HepG2 (cell line): Measurements from ENCODE around the gene RAB3GAP1. TPM values are rescaled to one million over a fixed set of nuclear protein-coding genes. Genes with fewer than 3 reads are reported as not detected.

ENCODE experiments used
- CCAR2 ChIP-seq: fragments of 200-400 bp; formaldehyde crosslinking; optimal IDR thresholded peaks from 2 replicates; pipeline ENCODE3; 2018; ENCODE audit warnings: low read depth, mild to moderate bottlenecking, low read length, moderate library complexity
- CEBPG ChIP-seq: IDR thresholded peaks from 2 replicates; pipeline ENCODE4 v1.6.1; 2016
- DNMT1 ChIP-seq: sonication (generic); formaldehyde crosslinking; IDR thresholded peaks from 2 replicates; pipeline ENCODE4 v1.5.1; 2020; ENCODE audit warnings: mild to moderate bottlenecking, missing genetic modification reagents
- DNMT3B ChIP-seq: conservative IDR thresholded peaks from 2 replicates; pipeline ENCODE4 v1.6.1; 2016; ENCODE audit warnings: missing biosample characterization, control low read depth
- GATAD1 ChIP-seq: IDR thresholded peaks from 2 replicates; pipeline ENCODE4 v1.6.1; 2016; ENCODE audit warnings: missing genetic modification reagents, missing compliant biosample characterization
- MTA1 ChIP-seq: sonication (generic); formaldehyde crosslinking; IDR thresholded peaks from 2 replicates; pipeline ENCODE4 v1.4.0; 2020; ENCODE audit warnings: missing genetic modification reagents, mild to moderate bottlenecking, borderline replicate concordance
- RAD51 ChIP-seq: fragments of 450-650 bp; IDR thresholded peaks from 2 replicates; pipeline ENCODE4 v1.6.1; 2016; ENCODE audit warnings: borderline replicate concordance
- RCOR2 ChIP-seq: IDR thresholded peaks from 2 replicates; pipeline ENCODE4 v1.6.1; 2016; ENCODE audit warnings: missing biosample characterization, missing genetic modification reagents
- SAFB2 ChIP-seq: sonication (generic); formaldehyde crosslinking; IDR thresholded peaks from 2 replicates; pipeline ENCODE4 v1.5.1; 2020; ENCODE audit warnings: missing genetic modification reagents, low read depth, mild to moderate bottlenecking, borderline replicate concordance
- SP4 ChIP-seq: sonication (generic); formaldehyde crosslinking; IDR thresholded peaks from 2 replicates; pipeline ENCODE4 v1.8.1; 2023; ENCODE audit warnings: mild to moderate bottlenecking, missing genetic modification reagents
- ZBTB21 ChIP-seq: sonication (generic); formaldehyde crosslinking; IDR thresholded peaks from 2 replicates; pipeline ENCODE4 v1.4.0; 2020; ENCODE audit warnings: missing genetic modification reagents
- ZNF101 ChIP-seq: sonication (generic); formaldehyde crosslinking; IDR thresholded peaks from 2 replicates; pipeline ENCODE4 v1.4.0; 2020; ENCODE audit warnings: mild to moderate bottlenecking, low read depth, missing genetic modification reagents, borderline replicate concordance
- ZNF547 ChIP-seq: sonication (generic); formaldehyde crosslinking; IDR thresholded peaks from 2 replicates; pipeline ENCODE4 v1.5.1; 2020; ENCODE audit warnings: mild to moderate bottlenecking, missing genetic modification reagents
- ZNF83 ChIP-seq: sonication (generic); formaldehyde crosslinking; IDR thresholded peaks from 2 replicates; pipeline ENCODE4 v1.4.0; 2020; ENCODE audit warnings: missing genetic modification reagents, mild to moderate bottlenecking, borderline replicate concordance
- ZSCAN30 ChIP-seq: sonication (generic); formaldehyde crosslinking; IDR thresholded peaks from 2 replicates; pipeline ENCODE4 v1.5.0; 2020; ENCODE audit warnings: mild to moderate bottlenecking, missing genetic modification reagents
- polyA plus RNA-seq, 8 experiments: library from polyadenylated mRNA; depleted of rRNA in 3 of 8; stranded (reverse) in 7 of 8; unstranded in 1 of 8; fragments of >200 nt; fragmentation: Illumina TruSeq in 4 of 8; extraction: Trizol in 4 of 8; gene quantifications; 2 replicates each; pipeline versions ENCODE4 v1.2.1 to v1.2.3, GENCODE V29; 2011 to 2016; ENCODE audit warnings: low read depth in 4 of 8, missing spikeins in 1 of 8, mixed read lengths in 1 of 8; ENCODE audit not compliant: insufficient read depth in 1 of 8
- total RNA-seq, 5 experiments: library from RNA; depleted of rRNA; stranded (reverse); fragments of >200 nt; fragmentation: Illumina TruSeq; extraction: Trizol; gene quantifications; 2 replicates each; pipeline ENCODE4 v1.2.3, GENCODE V29; 2016; ENCODE audit warnings: low read depth in 1 of 5
- TF ChIP-seq, protein P1 (sequence below): sonication (generic); formaldehyde crosslinking; IDR thresholded peaks from 2 replicates; pipeline ENCODE4 v1.5.1; 2020; ENCODE audit warnings: mild to moderate bottlenecking, missing genetic modification reagents, borderline replicate concordance
- TF ChIP-seq, protein P2 (sequence below): sonication (generic); formaldehyde crosslinking; IDR thresholded peaks from 2 replicates; pipeline ENCODE4 v1.9.0; 2021; ENCODE audit warnings: missing genetic modification reagents, borderline replicate concordance
- TF ChIP-seq, protein P3 (sequence below): sonication (generic); formaldehyde crosslinking; IDR thresholded peaks from 2 replicates; pipeline ENCODE4 v1.5.0; 2020; ENCODE audit warnings: missing genetic modification reagents, mild to moderate bottlenecking, borderline replicate concordance
- TF ChIP-seq, protein P4 (sequence below): sonication (generic); formaldehyde crosslinking; IDR thresholded peaks from 2 replicates; pipeline ENCODE4 v1.5.0; 2020; ENCODE audit warnings: missing genetic modification reagents, mild to moderate bottlenecking, borderline replicate concordance

RAB3GAP1 gene
- total and polyA plus RNA-seq, 2 of the 13 experiments (the other 11 are each of a cell fraction or from before 2014, with no cell fraction given) = 15.2 to 48.8 TPM

- TF ChIP-seq ZBTB21 (CRISPR knock-in tag) = no peak
- no peak for TF ChIP-seq RAD51
- TF ChIP-seq ZSCAN30 (CRISPR knock-in tag) = no peak
- peak; percentile 44 for TF ChIP-seq GATAD1 (CRISPR knock-in tag)
- TF ChIP-seq SP4 (CRISPR knock-in tag) = no peak
- no peak for TF ChIP-seq RCOR2 (CRISPR knock-in tag)
- 0 out of 2 replicates have a peak, but pooled peaks have one; percentile 16 for TF ChIP-seq CEBPG (CRISPR knock-in tag)
- 0 out of 2 replicates have a peak, but pooled peaks have one; percentile 26 for TF ChIP-seq DNMT3B (CRISPR knock-in tag)
- no peak for TF ChIP-seq ZNF547 (CRISPR knock-in tag)
- TF ChIP-seq, protein P1, sequence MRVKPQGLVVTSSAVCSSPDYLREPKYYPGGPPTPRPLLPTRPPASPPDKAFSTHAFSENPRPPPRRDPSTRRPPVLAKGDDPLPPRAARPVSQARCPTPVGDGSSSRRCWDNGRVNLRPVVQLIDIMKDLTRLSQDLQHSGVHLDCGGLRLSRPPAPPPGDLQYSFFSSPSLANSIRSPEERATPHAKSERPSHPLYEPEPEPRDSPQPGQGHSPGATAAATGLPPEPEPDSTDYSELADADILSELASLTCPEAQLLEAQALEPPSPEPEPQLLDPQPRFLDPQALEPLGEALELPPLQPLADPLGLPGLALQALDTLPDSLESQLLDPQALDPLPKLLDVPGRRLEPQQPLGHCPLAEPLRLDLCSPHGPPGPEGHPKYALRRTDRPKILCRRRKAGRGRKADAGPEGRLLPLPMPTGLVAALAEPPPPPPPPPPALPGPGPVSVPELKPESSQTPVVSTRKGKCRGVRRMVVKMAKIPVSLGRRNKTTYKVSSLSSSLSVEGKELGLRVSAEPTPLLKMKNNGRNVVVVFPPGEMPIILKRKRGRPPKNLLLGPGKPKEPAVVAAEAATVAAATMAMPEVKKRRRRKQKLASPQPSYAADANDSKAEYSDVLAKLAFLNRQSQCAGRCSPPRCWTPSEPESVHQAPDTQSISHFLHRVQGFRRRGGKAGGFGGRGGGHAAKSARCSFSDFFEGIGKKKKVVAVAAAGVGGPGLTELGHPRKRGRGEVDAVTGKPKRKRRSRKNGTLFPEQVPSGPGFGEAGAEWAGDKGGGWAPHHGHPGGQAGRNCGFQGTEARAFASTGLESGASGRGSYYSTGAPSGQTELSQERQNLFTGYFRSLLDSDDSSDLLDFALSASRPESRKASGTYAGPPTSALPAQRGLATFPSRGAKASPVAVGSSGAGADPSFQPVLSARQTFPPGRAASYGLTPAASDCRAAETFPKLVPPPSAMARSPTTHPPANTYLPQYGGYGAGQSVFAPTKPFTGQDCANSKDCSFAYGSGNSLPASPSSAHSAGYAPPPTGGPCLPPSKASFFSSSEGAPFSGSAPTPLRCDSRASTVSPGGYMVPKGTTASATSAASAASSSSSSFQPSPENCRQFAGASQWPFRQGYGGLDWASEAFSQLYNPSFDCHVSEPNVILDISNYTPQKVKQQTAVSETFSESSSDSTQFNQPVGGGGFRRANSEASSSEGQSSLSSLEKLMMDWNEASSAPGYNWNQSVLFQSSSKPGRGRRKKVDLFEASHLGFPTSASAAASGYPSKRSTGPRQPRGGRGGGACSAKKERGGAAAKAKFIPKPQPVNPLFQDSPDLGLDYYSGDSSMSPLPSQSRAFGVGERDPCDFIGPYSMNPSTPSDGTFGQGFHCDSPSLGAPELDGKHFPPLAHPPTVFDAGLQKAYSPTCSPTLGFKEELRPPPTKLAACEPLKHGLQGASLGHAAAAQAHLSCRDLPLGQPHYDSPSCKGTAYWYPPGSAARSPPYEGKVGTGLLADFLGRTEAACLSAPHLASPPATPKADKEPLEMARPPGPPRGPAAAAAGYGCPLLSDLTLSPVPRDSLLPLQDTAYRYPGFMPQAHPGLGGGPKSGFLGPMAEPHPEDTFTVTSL (CRISPR knock-in tag) = no peak
- no peak for TF ChIP-seq DNMT1
- TF ChIP-seq CCAR2 = no peak
- TF ChIP-seq SAFB2 = no peak
- TF ChIP-seq, protein P2, sequence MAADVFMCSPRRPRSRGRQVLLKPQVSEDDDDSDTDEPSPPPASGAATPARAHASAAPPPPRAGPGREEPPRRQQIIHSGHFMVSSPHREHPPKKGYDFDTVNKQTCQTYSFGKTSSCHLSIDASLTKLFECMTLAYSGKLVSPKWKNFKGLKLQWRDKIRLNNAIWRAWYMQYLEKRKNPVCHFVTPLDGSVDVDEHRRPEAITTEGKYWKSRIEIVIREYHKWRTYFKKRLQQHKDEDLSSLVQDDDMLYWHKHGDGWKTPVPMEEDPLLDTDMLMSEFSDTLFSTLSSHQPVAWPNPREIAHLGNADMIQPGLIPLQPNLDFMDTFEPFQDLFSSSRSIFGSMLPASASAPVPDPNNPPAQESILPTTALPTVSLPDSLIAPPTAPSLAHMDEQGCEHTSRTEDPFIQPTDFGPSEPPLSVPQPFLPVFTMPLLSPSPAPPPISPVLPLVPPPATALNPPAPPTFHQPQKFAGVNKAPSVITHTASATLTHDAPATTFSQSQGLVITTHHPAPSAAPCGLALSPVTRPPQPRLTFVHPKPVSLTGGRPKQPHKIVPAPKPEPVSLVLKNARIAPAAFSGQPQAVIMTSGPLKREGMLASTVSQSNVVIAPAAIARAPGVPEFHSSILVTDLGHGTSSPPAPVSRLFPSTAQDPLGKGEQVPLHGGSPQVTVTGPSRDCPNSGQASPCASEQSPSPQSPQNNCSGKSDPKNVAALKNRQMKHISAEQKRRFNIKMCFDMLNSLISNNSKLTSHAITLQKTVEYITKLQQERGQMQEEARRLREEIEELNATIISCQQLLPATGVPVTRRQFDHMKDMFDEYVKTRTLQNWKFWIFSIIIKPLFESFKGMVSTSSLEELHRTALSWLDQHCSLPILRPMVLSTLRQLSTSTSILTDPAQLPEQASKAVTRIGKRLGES = no peak
- TF ChIP-seq, protein P3, sequence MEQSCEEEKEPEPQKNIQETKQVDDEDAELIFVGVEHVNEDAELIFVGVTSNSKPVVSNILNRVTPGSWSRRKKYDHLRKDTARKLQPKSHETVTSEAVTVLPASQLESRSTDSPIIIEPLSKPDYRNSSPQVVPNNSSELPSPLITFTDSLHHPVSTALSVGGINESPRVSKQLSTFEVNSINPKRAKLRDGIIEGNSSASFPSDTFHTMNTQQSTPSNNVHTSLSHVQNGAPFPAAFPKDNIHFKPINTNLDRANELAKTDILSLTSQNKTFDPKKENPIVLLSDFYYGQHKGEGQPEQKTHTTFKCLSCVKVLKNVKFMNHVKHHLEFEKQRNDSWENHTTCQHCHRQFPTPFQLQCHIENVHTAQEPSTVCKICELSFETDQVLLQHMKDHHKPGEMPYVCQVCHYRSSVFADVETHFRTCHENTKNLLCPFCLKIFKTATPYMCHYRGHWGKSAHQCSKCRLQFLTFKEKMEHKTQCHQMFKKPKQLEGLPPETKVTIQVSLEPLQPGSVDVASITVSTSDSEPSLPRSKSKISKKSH (CRISPR knock-in tag) = no peak
- TF ChIP-seq, protein P4, sequence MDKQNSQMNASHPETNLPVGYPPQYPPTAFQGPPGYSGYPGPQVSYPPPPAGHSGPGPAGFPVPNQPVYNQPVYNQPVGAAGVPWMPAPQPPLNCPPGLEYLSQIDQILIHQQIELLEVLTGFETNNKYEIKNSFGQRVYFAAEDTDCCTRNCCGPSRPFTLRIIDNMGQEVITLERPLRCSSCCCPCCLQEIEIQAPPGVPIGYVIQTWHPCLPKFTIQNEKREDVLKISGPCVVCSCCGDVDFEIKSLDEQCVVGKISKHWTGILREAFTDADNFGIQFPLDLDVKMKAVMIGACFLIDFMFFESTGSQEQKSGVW (CRISPR knock-in tag) = no peak
- TF ChIP-seq MTA1 (CRISPR knock-in tag) = no peak
- TF ChIP-seq ZNF101 (CRISPR knock-in tag) = no peak
- TF ChIP-seq ZNF83 (CRISPR knock-in tag) = no peak
Measured at GRCh38 chr2:135004005-135004746, 47.9 kb upstream of the RAB3GAP1 start (continued).
